ENCODE data around the gene NUP93. TPM values are rescaled to one million over a fixed set of nuclear protein-coding genes. Genes with fewer than 3 reads are reported as not detected.

NUP93 gene
- total RNA-seq, 1 donor from 2014 or later: 50.0 TPM

DNA sequence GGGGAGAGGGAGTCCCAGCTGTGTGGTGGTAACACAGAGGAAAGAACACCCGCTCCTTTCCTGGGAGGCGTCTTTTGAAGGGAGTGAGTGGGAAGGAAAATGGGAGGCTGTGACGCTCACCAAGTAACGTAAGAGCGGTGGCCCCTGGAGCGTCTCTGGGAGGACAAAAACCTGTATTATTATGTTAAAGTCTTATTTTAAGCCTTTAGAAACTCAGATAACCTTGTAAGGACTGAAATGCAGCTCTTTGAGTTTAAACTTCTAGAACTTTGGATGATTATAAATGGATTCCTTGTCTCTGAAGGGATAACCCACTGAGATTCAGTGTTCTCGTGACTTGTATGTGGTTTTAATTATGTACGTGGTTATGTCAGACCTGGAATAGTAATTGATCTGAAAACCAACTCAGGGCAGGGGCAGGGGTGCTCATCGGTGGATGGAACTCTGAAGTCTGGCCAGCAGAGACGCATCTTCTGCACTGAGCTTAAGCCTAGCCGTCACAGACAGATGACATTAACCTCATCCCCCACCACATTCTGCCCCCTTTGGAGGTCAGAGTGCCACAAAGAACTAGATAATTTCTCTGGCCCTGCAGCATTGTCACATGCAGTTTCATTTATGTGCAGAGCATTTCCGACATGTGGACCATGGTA, 93.3 kb downstream of the NUP93 start:
- TF ChIP-seq, protein P1, sequence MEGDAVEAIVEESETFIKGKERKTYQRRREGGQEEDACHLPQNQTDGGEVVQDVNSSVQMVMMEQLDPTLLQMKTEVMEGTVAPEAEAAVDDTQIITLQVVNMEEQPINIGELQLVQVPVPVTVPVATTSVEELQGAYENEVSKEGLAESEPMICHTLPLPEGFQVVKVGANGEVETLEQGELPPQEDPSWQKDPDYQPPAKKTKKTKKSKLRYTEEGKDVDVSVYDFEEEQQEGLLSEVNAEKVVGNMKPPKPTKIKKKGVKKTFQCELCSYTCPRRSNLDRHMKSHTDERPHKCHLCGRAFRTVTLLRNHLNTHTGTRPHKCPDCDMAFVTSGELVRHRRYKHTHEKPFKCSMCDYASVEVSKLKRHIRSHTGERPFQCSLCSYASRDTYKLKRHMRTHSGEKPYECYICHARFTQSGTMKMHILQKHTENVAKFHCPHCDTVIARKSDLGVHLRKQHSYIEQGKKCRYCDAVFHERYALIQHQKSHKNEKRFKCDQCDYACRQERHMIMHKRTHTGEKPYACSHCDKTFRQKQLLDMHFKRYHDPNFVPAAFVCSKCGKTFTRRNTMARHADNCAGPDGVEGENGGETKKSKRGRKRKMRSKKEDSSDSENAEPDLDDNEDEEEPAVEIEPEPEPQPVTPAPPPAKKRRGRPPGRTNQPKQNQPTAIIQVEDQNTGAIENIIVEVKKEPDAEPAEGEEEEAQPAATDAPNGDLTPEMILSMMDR (IDR thresholded peaks at IDR 0.05): no peak
- Mint-ChIP-seq H3K36me3 (ENCODE audit: low read depth) (peaks cover 11% of the 10 kb centered on the region), H3K4me3 (ENCODE audit: unreplicated experiment) (no peak overlapping the region), H3K27me3 (ENCODE audit: low read depth) (no peaks in the 10 kb centered on the region), H3K4me1 (ENCODE audit: low read depth) (peaks cover 24% of the 10 kb centered on the region), H3K27ac (ENCODE audit: unreplicated experiment) (no peak overlapping the region), H3K9me3 (ENCODE audit: low read depth) (no peaks in the 10 kb centered on the region)
- DNase-seq (ENCODE audit: low spot score): no peak

DNA sequence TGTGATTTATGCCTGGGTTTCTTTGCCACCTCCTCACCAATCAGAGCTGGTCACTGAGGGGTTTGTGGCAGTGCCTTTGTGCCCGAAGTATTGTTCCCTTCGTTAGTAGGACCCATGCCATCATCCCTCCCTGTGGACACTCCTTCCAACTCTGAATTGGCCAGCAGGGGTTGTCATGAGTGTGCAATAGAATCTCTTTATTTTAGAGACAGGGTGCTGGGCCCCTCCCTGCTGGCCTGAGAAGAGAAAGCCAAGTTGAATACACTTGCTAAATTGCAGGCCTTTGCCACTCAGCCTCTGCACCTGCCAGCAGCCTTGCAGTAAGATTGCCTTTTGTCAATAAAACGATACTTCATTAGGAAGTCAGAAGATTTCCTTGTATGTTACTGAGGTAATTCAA, 94.4 kb downstream of the NUP93 start:
- Mint-ChIP-seq H3K4me1 (ENCODE audit: low read depth) (peaks cover 34% of the 10 kb centered on the region), H3K27me3 (ENCODE audit: low read depth) (no peaks in the 10 kb centered on the region), H3K27ac (ENCODE audit: unreplicated experiment) (peak overlapping the region; percentile 74), H3K4me3 (ENCODE audit: unreplicated experiment) (no peak overlapping the region), H3K9me3 (ENCODE audit: low read depth) (no peaks in the 10 kb centered on the region), H3K36me3 (ENCODE audit: low read depth) (peaks cover 10% of the 10 kb centered on the region)
- TF ChIP-seq, protein P1 (IDR thresholded peaks at IDR 0.05): peak; percentile 62
- no peak for DNase-seq (ENCODE audit: low spot score)

DNA sequence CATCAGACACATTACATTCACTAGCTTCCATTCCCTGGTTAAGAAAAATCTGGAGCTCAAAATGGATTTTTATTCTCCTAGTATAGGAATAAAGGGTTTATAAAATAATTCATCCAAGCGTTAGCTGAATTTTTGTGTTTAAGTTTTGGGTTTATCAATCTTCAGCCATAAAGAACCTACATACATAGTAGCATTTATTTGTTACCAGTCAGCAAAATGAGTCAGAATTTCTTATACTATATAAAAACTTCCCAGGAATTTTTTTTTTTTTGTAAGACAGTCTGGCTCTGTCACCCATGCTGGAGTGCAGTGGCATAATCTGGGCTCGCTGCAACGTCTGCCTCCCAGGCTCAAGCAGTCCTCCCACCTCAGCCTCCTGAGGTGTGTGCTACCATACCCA, 94.9 kb downstream of the NUP93 start:
- Mint-ChIP-seq H3K4me1 (ENCODE audit: low read depth) (peaks cover 38% of the 10 kb centered on the region), H3K4me3 (ENCODE audit: unreplicated experiment) (no peak overlapping the region), H3K27ac (ENCODE audit: unreplicated experiment) (peak overlapping the region; percentile 74), H3K9me3 (ENCODE audit: low read depth) (no peaks in the 10 kb centered on the region), H3K27me3 (ENCODE audit: low read depth) (no peaks in the 10 kb centered on the region), H3K36me3 (ENCODE audit: low read depth) (peaks cover 7% of the 10 kb centered on the region)
- TF ChIP-seq, protein P1 (IDR thresholded peaks at IDR 0.05): no peak
- no peak for DNase-seq (ENCODE audit: low spot score)

DNA sequence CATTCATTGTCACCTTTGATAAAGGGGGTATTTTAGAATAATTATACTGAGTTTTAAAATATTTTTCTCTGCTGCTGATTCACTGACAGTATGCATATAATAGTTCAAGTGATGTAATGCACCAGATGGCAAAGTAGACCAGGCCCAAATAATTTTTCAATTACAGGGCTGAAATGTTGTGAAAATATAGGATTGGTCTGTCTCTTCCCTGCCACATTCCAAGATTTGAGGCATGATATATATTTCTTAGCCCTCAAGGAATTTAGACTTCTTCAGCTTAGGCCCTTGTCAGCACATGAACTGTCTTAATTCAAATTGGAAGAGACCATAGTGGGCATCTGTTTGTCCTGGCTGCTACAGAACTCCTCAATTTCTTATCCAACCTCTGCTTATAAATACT, 95.9 kb downstream of the NUP93 start:
- DNase-seq (ENCODE audit: low spot score): no peak
- Mint-ChIP-seq H3K36me3 (ENCODE audit: low read depth) (peaks cover 5% of the 10 kb centered on the region), H3K27me3 (ENCODE audit: low read depth) (no peaks in the 10 kb centered on the region), H3K4me3 (ENCODE audit: unreplicated experiment) (no peak overlapping the region), H3K27ac (ENCODE audit: unreplicated experiment) (peak overlapping the region; percentile 74), H3K9me3 (ENCODE audit: low read depth) (no peaks in the 10 kb centered on the region), H3K4me1 (ENCODE audit: low read depth) (peaks cover 49% of the 10 kb centered on the region)
- TF ChIP-seq, protein P1 (IDR thresholded peaks at IDR 0.05): no peak

DNA sequence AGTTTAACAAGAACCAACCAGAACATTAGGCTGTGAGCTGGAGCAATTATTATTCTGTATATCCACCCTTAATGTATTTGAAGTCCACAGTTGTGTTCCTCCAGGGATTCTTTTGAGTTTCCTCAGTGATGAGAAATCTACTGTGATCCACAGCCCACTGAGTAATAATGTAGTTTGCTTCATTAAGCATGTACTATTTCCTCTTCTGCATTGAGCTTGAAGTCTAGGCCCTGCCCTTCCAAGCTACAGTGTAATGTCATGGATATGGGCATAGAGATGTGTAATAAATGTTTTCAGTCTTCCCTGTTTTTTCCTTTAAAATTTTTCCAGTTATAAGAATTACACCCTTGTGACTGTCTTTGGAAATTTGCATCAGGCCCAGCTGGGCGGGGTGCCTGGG, 98.7 kb downstream of the NUP93 start:
- H3K27ac Mint-ChIP-seq (ENCODE audit: unreplicated experiment): no peak overlapping the region
- no peak for DNase-seq (ENCODE audit: low spot score)
- no peak overlapping the region for H3K4me3 Mint-ChIP-seq (ENCODE audit: unreplicated experiment)
- H3K4me1 Mint-ChIP-seq (ENCODE audit: low read depth): peaks cover 76% of the 10 kb centered on the region
- H3K9me3 Mint-ChIP-seq (ENCODE audit: low read depth): no peaks in the 10 kb centered on the region
- TF ChIP-seq, protein P1 (IDR thresholded peaks at IDR 0.05): no peak
- H3K36me3 Mint-ChIP-seq (ENCODE audit: low read depth): peaks cover 9% of the 10 kb centered on the region
- H3K27me3 Mint-ChIP-seq (ENCODE audit: low read depth): no peaks in the 10 kb centered on the region
